ENCODE results near the gene SNX3.

- TF ChIP-seq POLR2A (IDR thresholded peaks at IDR 0.05), result no peak
- no peak for TF ChIP-seq EP300 (IDR thresholded peaks at IDR 0.05)
- no peak for TF ChIP-seq CTCF (IDR thresholded peaks at IDR 0.05)
Measured at GRCh38 chr6:108253241-108253640, 7.6 kb downstream of the SNX3 start.
